GM12864 (cell line): ENCODE measurements around the gene HM13.
"Not testable (repeated sequence)": the region's sequence is repeated elsewhere in the genome, so short reads cannot be mapped to it uniquely, and the experiment has no call there.

Experiments
- DNase-seq: peaks from one replicate; pipeline ENCODE4 v3.0.0-alpha.2; 2011; ENCODE audit warnings: low read depth
- H3K4me3 ChIP-seq: 2 replicates; pipeline ENCODE4 v1.5.1; 2011; ENCODE audit warnings: mild to moderate bottlenecking, low read depth, low read length, control low read depth
- TF ChIP-seq, protein P1 (sequence below): IDR thresholded peaks from 2 replicates; pipeline ENCODE4 v1.5.1; 2011; ENCODE audit warnings: low read depth, mild to moderate bottlenecking, moderate library complexity, low read length, control low read depth, inconsistent platforms; ENCODE audit errors: missing control alignments

HM13 gene

DNA sequence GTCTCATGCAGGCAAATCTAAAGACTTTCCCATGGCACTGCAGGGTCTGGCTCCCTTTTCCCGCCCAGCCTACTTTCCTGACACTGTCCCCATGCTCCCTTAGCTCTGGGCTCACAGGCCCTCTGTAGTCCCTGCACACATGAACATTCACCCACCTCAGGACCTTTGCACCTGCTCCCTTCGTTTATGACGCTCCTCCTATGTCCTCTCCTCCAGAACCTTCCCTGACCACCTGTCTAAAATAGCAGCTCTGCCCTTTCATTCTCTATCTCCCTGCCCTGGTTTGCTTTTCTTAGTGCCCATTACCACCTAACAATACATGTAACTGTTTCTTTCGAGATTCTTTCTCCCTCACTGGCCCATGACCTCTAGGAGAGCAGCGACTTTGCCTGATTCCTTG is 22.3 kb downstream of the HM13 start:
- TF ChIP-seq, protein P1, sequence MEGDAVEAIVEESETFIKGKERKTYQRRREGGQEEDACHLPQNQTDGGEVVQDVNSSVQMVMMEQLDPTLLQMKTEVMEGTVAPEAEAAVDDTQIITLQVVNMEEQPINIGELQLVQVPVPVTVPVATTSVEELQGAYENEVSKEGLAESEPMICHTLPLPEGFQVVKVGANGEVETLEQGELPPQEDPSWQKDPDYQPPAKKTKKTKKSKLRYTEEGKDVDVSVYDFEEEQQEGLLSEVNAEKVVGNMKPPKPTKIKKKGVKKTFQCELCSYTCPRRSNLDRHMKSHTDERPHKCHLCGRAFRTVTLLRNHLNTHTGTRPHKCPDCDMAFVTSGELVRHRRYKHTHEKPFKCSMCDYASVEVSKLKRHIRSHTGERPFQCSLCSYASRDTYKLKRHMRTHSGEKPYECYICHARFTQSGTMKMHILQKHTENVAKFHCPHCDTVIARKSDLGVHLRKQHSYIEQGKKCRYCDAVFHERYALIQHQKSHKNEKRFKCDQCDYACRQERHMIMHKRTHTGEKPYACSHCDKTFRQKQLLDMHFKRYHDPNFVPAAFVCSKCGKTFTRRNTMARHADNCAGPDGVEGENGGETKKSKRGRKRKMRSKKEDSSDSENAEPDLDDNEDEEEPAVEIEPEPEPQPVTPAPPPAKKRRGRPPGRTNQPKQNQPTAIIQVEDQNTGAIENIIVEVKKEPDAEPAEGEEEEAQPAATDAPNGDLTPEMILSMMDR, result no peak
- DNase-seq, result no peak
- H3K4me3 ChIP-seq, result no peak overlapping the region

DNA sequence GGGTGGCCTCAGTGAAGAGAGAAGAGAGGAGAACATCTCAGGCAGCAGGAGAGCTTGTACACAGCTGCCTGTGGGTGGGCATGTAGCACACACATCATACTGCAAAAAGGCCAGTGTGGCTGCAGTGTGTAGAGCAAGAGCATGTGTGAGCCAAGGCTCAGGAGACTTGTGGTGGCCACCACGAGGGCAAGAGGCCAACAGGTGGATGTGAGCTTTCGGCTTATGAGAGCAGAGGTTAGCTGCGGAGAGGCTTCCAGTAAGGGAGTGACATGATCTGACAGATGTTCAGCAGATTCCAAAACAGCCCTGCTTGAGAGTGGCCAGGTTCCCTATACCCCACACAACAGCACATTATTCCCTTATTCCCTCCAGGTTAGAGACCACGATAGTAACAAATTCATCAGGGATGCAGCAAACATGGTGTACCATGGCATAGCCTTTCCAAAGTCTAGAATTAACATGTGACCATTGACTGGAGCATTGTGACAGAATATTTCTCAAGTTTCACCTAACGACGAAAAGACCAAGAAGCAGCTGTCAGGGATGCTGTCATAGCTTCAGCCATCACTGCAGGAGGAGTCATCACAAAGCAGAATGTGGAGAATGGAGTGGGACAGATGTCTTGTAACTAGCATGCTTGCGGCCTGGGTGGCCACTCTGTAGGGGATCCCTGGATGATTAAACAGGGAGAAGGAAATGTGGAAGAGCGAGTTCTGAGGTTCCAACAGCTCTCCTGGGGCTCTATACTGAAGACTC is 23.1 kb downstream of the HM13 start:
- no peak overlapping the region for H3K4me3 ChIP-seq
- TF ChIP-seq, protein P1, result no peak
- no peak for DNase-seq

DNA sequence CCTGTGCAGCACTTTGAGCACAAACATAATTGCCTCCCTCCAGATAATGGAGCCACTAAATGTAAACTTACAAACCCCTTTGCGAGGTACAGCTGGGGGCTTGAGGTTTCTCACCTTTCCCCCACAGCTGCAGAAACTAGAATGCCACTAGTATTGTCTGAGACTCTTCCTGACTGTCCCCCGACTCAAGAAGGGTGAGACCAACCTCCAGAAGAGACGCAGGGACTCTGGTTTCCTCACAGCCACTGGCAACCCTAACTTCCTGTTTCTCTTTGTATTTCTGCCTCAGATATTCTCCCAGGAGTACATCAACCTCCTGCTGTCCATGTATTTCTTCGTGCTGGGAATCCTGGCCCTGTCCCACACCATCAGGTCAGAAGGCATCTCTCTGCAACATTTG is 23.6 kb downstream of the HM13 start:
- TF ChIP-seq, protein P1, result no peak
- H3K4me3 ChIP-seq, result no peak overlapping the region
- no peak for DNase-seq

DNA sequence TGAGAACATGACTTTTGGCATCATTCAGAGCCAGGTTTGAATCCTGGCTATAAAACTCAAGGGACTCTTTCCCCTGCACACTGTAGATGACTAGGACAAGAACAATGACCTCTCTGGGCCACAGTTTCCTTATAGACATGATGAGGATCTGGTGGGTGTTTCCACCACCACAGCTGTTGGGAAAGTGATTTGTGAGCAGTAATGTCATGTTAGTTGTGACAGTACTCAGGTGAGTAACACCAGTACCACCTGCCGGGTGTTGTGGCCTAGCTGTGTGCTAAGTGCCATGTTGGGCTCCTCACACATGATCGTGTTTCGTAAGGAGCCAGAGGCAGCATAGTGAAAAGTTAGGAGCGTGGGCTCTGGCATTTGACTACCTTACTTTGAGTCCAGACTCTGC is 24.1 kb downstream of the HM13 start:
- TF ChIP-seq, protein P1, result no peak
- H3K4me3 ChIP-seq, result no peak overlapping the region
- DNase-seq, result no peak

DNA sequence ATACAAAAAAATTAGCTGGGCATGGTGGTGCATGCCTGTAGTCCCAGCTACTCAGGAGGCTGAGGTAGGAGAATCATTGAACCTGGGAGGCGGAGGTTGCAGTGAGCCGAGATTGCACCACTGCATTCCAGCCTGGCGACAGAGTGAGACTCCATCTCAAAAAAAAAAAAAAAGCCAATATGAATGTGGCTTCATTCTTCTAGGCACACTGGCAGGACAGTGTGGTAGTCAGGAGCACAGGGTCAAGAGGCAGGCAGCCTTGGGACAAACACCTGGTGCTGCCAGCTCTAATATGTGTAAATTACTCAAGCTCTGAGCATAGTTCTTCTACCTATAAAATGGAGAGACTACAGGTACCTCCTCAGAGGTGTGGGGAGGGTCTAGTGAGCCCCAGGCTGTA is 25.4 kb downstream of the HM13 start:
- not testable (repeated sequence) for DNase-seq, H3K4me3 ChIP-seq

DNA sequence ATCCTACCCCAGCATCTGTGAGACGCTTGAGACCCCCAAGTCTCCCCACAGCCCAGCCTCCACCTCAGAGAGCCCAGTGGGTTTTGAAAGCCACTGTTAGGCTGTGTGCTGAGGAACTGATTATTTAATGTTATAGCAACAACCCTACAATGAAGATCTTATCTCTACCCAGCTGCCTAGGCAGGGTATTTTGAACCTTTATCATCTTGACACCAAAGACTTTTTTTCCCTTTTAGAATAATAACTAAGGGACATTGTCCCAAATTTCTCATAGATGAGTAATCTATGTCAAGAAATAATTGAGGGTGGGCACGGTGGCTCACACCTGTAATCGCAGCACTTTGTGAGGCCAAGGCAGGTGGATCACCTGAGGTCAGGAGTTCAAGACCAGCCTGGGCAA is 26.2 kb downstream of the HM13 start:
- DNase-seq, result no peak
- H3K4me3 ChIP-seq, result no peak overlapping the region
- TF ChIP-seq, protein P1, result no peak

DNA sequence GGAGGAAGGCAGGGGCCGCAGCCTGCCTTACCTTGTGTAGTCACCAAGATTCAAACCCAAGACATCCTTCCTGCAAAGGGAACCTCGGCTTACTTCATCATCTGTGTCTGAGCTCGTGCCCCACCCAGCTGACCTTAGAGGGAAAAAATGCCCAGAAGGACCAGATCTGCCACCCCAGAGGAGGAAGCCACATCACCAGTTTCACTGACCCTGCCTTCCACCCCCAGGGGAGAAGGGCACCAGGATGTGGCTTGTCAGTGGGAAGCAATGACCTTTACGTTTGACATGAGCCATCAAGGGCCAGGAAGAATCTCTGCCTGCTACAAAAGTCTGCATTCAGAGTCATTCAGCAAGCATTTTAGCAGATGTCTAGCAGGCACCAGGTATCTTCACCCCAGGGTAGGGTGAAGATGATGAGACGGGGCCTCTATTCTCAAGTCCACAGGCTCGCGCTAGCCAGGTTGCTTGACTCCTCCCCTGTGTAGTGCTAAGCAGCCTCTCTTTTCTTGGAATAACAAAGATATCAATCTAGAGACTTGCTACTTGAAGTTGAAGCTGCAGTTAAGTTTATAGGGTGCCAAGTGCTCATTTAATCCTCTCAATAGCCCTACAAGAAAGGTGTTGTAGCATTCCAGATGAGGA is 28.1 kb downstream of the HM13 start:
- no peak overlapping the region for H3K4me3 ChIP-seq
- no peak for DNase-seq
- TF ChIP-seq, protein P1, result no peak
